ENCODE results near the gene CYP27B1.

GRCh38 chr12:57735198-57735855 is 31.6 kb downstream of the CYP27B1 start:
- TF ChIP-seq CTCF (IDR thresholded peaks at IDR 0.05), result no peak
- TF ChIP-seq POLR2A (IDR thresholded peaks at IDR 0.05), result no peak
- no peak for TF ChIP-seq EP300 (IDR thresholded peaks at IDR 0.05)
